ENCODE measurements around the gene ANKRD34C. TPM values are rescaled to one million over a fixed set of nuclear protein-coding genes. Genes with fewer than 3 reads are reported as not detected.

Gene ANKRD34C
- total RNA-seq, 6 experiments from 2014 or later, result not detected

DNA sequence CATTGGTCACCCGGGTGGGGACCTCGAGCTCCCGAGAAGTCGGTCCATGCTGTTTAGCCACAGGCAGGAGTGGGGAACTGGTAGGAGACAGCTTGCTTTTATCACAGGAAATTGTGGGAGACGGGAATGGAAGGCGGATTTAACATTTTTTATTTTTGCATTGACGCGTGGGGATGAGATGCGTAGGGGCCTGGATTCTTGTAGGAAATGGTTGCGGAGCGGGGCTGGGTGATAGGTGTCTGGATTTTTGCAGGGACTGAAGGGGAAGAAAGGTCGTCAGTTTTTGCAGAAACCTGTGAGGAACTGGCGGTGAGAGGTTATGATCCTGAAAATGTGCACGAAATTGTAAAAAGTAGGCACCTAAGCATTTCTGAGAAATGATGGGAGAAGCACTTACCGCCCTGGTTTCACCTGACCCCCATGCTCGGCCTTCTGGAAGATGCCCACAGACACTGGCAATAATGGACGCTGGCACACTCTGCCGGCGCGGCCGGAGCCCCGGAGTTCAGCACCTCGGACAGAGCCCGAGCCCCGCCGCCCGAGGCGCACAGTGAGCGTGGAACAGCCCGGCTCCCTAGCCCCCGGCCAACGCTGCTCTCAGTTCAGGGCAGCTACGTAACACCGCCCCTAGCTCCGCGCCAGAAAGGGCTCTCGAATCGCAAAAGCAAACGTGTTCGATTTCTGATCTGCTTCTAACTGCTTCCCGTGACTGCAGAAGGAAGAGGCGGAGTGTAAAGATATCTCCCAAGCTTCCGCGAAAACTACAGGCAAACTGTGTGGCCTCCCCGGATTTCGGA lies 928 bp downstream of the ANKRD34C start:
- Mint-ChIP-seq H3K27me3 (ENCODE audit: insufficient read depth) (peaks cover 22% of the 10 kb centered on the region), H3K4me3 (no peak overlapping the region), H3K9me3 (no peaks in the 10 kb centered on the region), H3K36me3 (ENCODE audit: low read depth) (no peaks in the 10 kb centered on the region), H3K27ac (no peak overlapping the region), H3K4me1 (ENCODE audit: low read depth) (no peaks in the 10 kb centered on the region)
- TF ChIP-seq, protein P1, sequence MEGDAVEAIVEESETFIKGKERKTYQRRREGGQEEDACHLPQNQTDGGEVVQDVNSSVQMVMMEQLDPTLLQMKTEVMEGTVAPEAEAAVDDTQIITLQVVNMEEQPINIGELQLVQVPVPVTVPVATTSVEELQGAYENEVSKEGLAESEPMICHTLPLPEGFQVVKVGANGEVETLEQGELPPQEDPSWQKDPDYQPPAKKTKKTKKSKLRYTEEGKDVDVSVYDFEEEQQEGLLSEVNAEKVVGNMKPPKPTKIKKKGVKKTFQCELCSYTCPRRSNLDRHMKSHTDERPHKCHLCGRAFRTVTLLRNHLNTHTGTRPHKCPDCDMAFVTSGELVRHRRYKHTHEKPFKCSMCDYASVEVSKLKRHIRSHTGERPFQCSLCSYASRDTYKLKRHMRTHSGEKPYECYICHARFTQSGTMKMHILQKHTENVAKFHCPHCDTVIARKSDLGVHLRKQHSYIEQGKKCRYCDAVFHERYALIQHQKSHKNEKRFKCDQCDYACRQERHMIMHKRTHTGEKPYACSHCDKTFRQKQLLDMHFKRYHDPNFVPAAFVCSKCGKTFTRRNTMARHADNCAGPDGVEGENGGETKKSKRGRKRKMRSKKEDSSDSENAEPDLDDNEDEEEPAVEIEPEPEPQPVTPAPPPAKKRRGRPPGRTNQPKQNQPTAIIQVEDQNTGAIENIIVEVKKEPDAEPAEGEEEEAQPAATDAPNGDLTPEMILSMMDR (IDR thresholded peaks at IDR 0.05), result no peak
- no peak for DNase-seq

DNA sequence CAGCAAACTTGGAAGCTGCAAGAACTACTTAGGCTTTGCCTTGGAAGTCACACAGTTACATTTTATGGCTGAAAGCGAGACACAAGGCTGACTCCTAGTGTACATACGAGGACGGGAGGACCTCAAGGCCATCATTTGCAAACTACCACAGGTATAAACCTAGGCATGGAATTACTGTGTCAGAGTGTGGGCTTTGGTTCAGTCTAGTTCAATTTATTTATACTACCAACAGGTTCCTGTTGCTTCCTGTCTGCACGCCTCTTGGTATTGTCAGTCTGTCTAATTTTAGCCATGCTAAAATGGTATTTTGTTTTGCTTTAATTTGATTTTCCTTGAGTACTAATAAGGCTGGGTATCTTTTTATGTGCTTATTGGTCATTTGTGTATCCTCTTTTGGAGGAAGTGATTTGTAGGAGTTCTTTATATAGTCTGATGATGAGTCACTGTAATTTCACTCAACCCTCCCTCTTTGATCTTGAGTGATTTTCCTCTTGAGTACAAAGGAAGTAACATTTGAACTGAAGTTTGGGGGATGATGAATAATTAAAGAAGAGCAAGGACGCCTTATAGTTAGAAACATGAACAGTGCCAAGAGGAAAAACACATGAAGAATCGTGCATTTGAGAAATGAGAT lies 8.2 kb downstream of the ANKRD34C start:
- no peak for DNase-seq
- H3K27me3 Mint-ChIP-seq (ENCODE audit: insufficient read depth), result peaks cover 5% of the 10 kb centered on the region
- no peaks in the 10 kb centered on the region for H3K9me3 Mint-ChIP-seq
- TF ChIP-seq, protein P1 (IDR thresholded peaks at IDR 0.05), result no peak
- no peaks in the 10 kb centered on the region for H3K36me3 Mint-ChIP-seq (ENCODE audit: low read depth)
- no peak overlapping the region for H3K4me3 Mint-ChIP-seq
- peaks cover 5% of the 10 kb centered on the region; the same call in 1 of the 2 replicates for H3K4me1 Mint-ChIP-seq (ENCODE audit: low read depth)
- H3K27ac Mint-ChIP-seq, result no peak overlapping the region

DNA sequence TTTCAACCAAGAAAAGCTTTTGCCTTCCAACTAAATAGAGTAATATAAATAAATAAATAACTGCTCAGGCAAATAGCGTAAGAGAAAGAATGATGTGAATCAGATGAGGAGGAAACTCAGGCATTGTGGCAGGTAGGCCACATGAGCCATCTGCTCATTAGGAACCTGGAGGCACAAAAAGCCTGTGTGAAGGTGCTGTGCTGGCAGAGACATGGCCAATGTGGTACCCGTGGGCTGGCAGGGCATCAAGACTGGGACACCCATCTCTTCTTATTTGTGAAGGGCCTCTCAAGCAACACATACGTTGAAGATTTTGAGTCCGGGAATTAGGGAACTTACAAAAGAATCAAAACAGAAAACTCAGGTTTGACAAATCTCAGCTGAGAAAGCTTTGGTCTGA lies 9.5 kb downstream of the ANKRD34C start:
- Mint-ChIP-seq H3K27me3 (ENCODE audit: insufficient read depth) (peaks cover 5% of the 10 kb centered on the region; the same call in 1 of the 2 replicates), H3K4me1 (ENCODE audit: low read depth) (peaks cover 5% of the 10 kb centered on the region; the same call in 1 of the 2 replicates), H3K27ac (no peak overlapping the region), H3K9me3 (no peaks in the 10 kb centered on the region), H3K4me3 (no peak overlapping the region), H3K36me3 (ENCODE audit: low read depth) (no peaks in the 10 kb centered on the region)
- TF ChIP-seq, protein P1 (IDR thresholded peaks at IDR 0.05), result no peak
- DNase-seq, result no peak

DNA sequence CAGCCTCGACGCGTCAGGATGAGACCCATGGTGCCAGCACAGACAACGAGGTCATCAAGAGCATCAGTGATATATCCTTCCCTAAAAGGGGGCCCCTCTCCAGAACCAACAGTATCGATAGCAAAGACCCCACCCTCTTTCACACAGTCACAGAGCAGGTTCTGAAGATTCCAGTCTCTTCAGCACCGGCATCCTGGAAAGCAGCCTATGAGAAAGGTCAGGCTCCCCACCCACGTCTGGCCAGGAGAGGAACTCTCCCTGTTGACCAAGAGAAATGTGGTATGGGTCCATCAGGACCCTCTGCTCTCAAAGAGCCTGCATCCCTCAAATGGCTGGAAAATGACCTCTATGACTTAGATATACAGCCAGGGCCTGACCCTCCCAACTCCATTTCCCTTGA lies 11.6 kb downstream of the ANKRD34C start:
- TF ChIP-seq, protein P1 (IDR thresholded peaks at IDR 0.05), result no peak
- no peak overlapping the region for H3K27ac Mint-ChIP-seq
- peaks cover 5% of the 10 kb centered on the region; the same call in 1 of the 2 replicates for H3K27me3 Mint-ChIP-seq (ENCODE audit: insufficient read depth)

DNA sequence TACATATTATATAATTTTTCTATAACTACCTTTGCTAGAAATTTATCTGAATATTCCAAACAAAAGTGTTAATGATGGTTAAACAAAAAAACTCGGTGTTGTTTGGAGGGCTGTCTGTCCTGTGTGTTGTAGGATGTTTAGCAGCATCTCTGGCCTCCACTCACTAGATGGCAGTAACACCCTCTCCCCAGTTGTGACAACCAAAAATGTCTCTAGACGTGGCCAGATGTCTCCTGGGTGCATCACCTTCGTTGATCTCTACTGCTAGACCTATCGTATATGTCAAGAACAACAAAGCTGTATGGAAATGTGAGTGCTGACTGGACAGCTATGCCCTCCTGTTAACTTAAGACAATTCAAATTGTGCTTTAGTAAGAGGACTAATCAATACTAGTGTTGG lies 14.1 kb downstream of the ANKRD34C start:
- Mint-ChIP-seq H3K27me3 (ENCODE audit: insufficient read depth) (peaks cover 5% of the 10 kb centered on the region; the same call in 1 of the 2 replicates), H3K4me3 (no peak overlapping the region), H3K27ac (no peak overlapping the region), H3K9me3 (no peaks in the 10 kb centered on the region), H3K36me3 (ENCODE audit: low read depth) (no peaks in the 10 kb centered on the region), H3K4me1 (ENCODE audit: low read depth) (no peaks in the 10 kb centered on the region)
- TF ChIP-seq, protein P1 (IDR thresholded peaks at IDR 0.05), result no peak; the same call in 1 of the 2 replicates
- DNase-seq, result no peak

More for the DNA sequence above, 11.6 kb downstream of the ANKRD34C start:
- Mint-ChIP-seq H3K4me1 (ENCODE audit: low read depth) (peaks cover 5% of the 10 kb centered on the region; the same call in 1 of the 2 replicates), H3K9me3 (no peaks in the 10 kb centered on the region), H3K4me3 (no peak overlapping the region), H3K36me3 (ENCODE audit: low read depth) (no peaks in the 10 kb centered on the region)
- no peak for DNase-seq
